B cell (primary cell): ENCODE measurements around the gene ETV6. TPM values are rescaled to one million over a fixed set of nuclear protein-coding genes. Genes with fewer than 3 reads are reported as not detected.

ENCODE experiments used
- ATAC-seq: fragments of 200-7000 bp; cut with Tn5 transposase; one replicate; pipeline ENCODE4 v1.10.0; 2021; ENCODE audit warnings: low read depth, mild to moderate bottlenecking, moderate number of reproducible peaks, moderate library complexity
- CTCF ChIA-PET: fragments of 350-600 bp; sonication (Branson Sonifier 250); formaldehyde crosslinking; loops from one replicate; lab custom pipeline; 2021; ENCODE audit warnings: antibody characterized with exemption, inconsistent platforms; lab: Charles Lee
- POLR2A ChIA-PET: fragments of 350-600 bp; sonication (Branson Sonifier 250); formaldehyde crosslinking; loops from one replicate; lab custom pipeline; 2021; ENCODE audit warnings: antibody characterized with exemption; lab: Charles Lee
- DNase-seq: peaks from one replicate; pipeline ENCODE4 v3.0.0; 2013
- H2AFZ ChIP-seq: 2 replicates; pipeline ENCODE4 v1.6.1; 2012; ENCODE audit warnings: mild to moderate bottlenecking, low read depth, low read length; ENCODE audit not compliant: insufficient read depth, poor library complexity, severe bottlenecking
- H3K27ac ChIP-seq, 2 donors: 1 replicate in 1 of 2; 2 replicates in 1 of 2; pipeline ENCODE4 v1.5.1; 2012 to 2013; ENCODE audit warnings: low read length in 2 of 2, mild to moderate bottlenecking in 2 of 2, moderate library complexity in 1 of 2
- H3K27me3 ChIP-seq, 4 experiments: fragments of 200-600 bp in 1 of 4; sonication (generic) in 1 of 4; replicated peaks in 1 of 4; 1 replicate in 2 of 4; 2 replicates in 2 of 4; pipeline versions ENCODE4 v1.6.1 to v1.7.0; 2013 to 2016; ENCODE audit warnings: low read length in 3 of 4, mild to moderate bottlenecking in 2 of 4, mixed read lengths in 1 of 4, moderate library complexity in 1 of 4; ENCODE audit not compliant: insufficient read depth in 4 of 4, control insufficient read depth in 3 of 4; ENCODE audit errors: control extremely low read depth in 1 of 4
- H3K36me3 ChIP-seq, 2 experiments: replicated peaks in 1 of 2; 1 replicate in 1 of 2; 2 replicates in 1 of 2; pipeline versions ENCODE4 v1.6.1 to v1.7.1; 2013; ENCODE audit warnings: low read length in 1 of 2; ENCODE audit not compliant: insufficient read depth in 2 of 2, control insufficient read depth in 1 of 2; ENCODE audit errors: control extremely low read depth in 1 of 2, extremely low read depth in 1 of 2
- H3K4me1 ChIP-seq, 2 donors: fragments of 200-600 bp in 1 of 2; sonication (generic) in 1 of 2; 1 replicate in 1 of 2; 2 replicates in 1 of 2; pipeline versions ENCODE4 v1.5.1 to v1.6.1; 2013 to 2017; ENCODE audit warnings: low read length in 2 of 2; ENCODE audit not compliant: control insufficient read depth in 2 of 2, insufficient read depth in 2 of 2
- H3K4me2 ChIP-seq: replicated peaks from 2 replicates; pipeline ENCODE3; 2012; ENCODE audit warnings: mild to moderate bottlenecking, low read depth, low read length; ENCODE audit not compliant: poor library complexity, severe bottlenecking
- H3K4me3 ChIP-seq, 5 experiments: fragments of 200-600 bp in 1 of 5; sonication (generic) in 1 of 5; 1 replicate in 3 of 5; 2 replicates in 2 of 5; pipeline versions ENCODE4 v1.5.1 to v1.7.0; 2011 to 2016; ENCODE audit warnings: low read length in 4 of 5, mild to moderate bottlenecking in 4 of 5, low read depth in 2 of 5, control low read depth in 1 of 5, moderate library complexity in 1 of 5; ENCODE audit not compliant: insufficient read depth in 1 of 5; ENCODE audit errors: control extremely low read depth in 1 of 5, extremely low read depth in 1 of 5
- H3K79me2 ChIP-seq: fragments of 200-600 bp; sonication (generic); one replicate; pipeline ENCODE4 v1.6.0; 2016; ENCODE audit warnings: low read length; ENCODE audit not compliant: control insufficient read depth, insufficient read depth
- H3K9ac ChIP-seq: fragments of 200-600 bp; sonication (generic); 2 replicates; pipeline ENCODE4 v1.6.1; 2017; ENCODE audit warnings: mild to moderate bottlenecking, low read length, moderate library complexity
- H3K9me3 ChIP-seq, 3 donors: one replicate each; pipeline versions ENCODE4 v1.6.1 to v1.7.1; 2013; ENCODE audit warnings: low read length in 2 of 3; ENCODE audit not compliant: control insufficient read depth in 2 of 3, insufficient read depth in 1 of 3; ENCODE audit errors: control extremely low read depth in 1 of 3
- H4K20me1 ChIP-seq: 2 replicates; pipeline ENCODE4 v1.6.0; 2012; ENCODE audit warnings: mild to moderate bottlenecking, low read length; ENCODE audit not compliant: insufficient read depth, control insufficient read depth, poor library complexity, severe bottlenecking
- H3K27ac Mint-ChIP-seq: one replicate; pipeline ENCODE4 v1.8.0; 2021; ENCODE audit warnings: mixed read lengths
- H3K27me3 Mint-ChIP-seq: one replicate; pipeline ENCODE4 v1.8.0; 2021; ENCODE audit warnings: mixed read lengths
- H3K4me1 Mint-ChIP-seq: one replicate; pipeline ENCODE4 v1.8.0; 2021; ENCODE audit warnings: mixed read lengths
- H3K4me3 Mint-ChIP-seq: one replicate; pipeline ENCODE4 v1.8.0; 2021; ENCODE audit warnings: mixed read lengths
- H3K9me3 Mint-ChIP-seq: one replicate; pipeline ENCODE4 v1.8.0; 2022; ENCODE audit warnings: mixed read lengths; ENCODE audit not compliant: insufficient read depth
- EZH2 ChIP-seq: IDR thresholded peaks from 2 replicates; pipeline ENCODE4 v1.6.1; 2012; ENCODE audit warnings: borderline replicate concordance, low read depth, mild to moderate bottlenecking, moderate library complexity, low read length; ENCODE audit not compliant: insufficient read depth, poor library complexity, severe bottlenecking
- WGBS: methylation state at CpG from one replicate; pipeline ENCODE4 v1.1.5; 2013; ENCODE audit warnings: missing lambda C conversion rate; ENCODE audit not compliant: insufficient coverage; 5-methylcytosine and 5-hydroxymethylcytosine counted together
- intact Hi-C: fragments of 100-400 bp; cut with micrococcal nuclease; formaldehyde crosslinking; loops from one replicate; pipeline ENCODE4 v1.10.0; 2022
- polyA plus RNA-seq: library from polyadenylated mRNA; depleted of rRNA; stranded (reverse); fragments of >200 nt; gene quantifications from 2 replicates; pipeline ENCODE4 v1.2.3, GENCODE V29; 2012
- total RNA-seq, 2 donors: library from RNA; stranded (reverse); fragments of 120-200 nt in 1 of 2; gene quantifications; 1 replicate in 1 of 2; 2 replicates in 1 of 2; pipeline versions ENCODE4 v1.2.3 to v1.2.4, GENCODE V29; 2013 to 2022
- TF ChIP-seq, protein P1 (sequence below): fragments of 200-600 bp; IDR thresholded peaks from one replicate; pipeline ENCODE4 v1.8.0; 2022; ENCODE audit warnings: antibody characterized with exemption, mild to moderate bottlenecking

Gene ETV6
- total and polyA plus RNA-seq, 2 donors (not counting 1 experiment from before 2014, with no cell fraction given) = 17.4 to 123 TPM

DNA sequence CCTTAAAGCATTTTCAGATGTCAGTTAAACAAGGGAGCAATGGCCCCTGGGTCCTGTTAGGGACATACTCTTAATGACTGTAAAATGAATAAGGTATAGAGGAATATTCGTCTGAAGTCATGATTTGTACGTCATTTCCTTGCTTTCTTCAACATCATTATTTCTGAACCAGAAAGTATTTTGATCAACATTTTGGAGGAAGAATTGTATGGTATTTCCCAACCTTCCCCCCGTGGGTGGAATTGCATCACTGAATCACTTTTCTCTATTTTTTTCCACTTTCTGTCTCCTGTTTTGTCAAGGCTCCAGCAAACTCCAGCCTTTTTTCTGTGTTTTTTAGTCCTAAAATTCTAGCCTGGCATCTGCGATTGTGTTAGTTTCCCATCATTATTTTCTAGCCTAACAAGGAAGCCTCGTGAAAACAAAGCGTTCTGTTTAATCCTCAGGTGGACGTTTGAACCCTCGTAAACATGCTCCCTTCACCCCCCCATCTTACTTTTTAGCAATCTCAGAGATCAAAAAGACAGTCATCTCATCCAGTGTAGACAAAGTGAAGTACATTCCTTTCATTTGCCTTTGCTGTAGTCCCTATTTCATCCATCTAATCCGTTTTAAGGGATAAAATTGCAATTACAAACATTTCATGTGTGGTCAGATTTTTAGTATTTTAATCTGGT is 62.3 kb downstream of the ETV6 start:
- no peak overlapping the region for H3K27ac Mint-ChIP-seq
- H3K9me3 Mint-ChIP-seq = no peaks in the 10 kb centered on the region
- peaks cover 94% of the 10 kb centered on the region for H3K79me2 ChIP-seq
- no peak overlapping the region for H3K4me3 Mint-ChIP-seq
- H2AFZ ChIP-seq = no peak overlapping the region
- no peak overlapping the region for H3K4me2 ChIP-seq
- DNase-seq (no peak), ATAC-seq (no peak)
- H3K4me3 ChIP-seq = no peak overlapping the region
- peaks cover 71% of the 10 kb centered on the region for H4K20me1 ChIP-seq
- intact Hi-C loops = no loop called here
- H3K36me3 ChIP-seq = peaks cover under 1 to 18% of the 10 kb centered on the region in 2 experiments
- ChIA-PET POLR2A (no interaction called here), CTCF (no interaction called here)
- H3K4me1 Mint-ChIP-seq = peaks cover 30% of the 10 kb centered on the region
- no peaks in the 10 kb centered on the region for H3K9me3 ChIP-seq
- 95% methylated on average over 5 of the region's 9 CpGs for WGBS
- no peaks in the 10 kb centered on the region for H3K4me1 ChIP-seq
- no peaks in the 10 kb centered on the region for H3K27me3 Mint-ChIP-seq
- no peaks in the 10 kb centered on the region for H3K27me3 ChIP-seq
- TF ChIP-seq, protein P1, sequence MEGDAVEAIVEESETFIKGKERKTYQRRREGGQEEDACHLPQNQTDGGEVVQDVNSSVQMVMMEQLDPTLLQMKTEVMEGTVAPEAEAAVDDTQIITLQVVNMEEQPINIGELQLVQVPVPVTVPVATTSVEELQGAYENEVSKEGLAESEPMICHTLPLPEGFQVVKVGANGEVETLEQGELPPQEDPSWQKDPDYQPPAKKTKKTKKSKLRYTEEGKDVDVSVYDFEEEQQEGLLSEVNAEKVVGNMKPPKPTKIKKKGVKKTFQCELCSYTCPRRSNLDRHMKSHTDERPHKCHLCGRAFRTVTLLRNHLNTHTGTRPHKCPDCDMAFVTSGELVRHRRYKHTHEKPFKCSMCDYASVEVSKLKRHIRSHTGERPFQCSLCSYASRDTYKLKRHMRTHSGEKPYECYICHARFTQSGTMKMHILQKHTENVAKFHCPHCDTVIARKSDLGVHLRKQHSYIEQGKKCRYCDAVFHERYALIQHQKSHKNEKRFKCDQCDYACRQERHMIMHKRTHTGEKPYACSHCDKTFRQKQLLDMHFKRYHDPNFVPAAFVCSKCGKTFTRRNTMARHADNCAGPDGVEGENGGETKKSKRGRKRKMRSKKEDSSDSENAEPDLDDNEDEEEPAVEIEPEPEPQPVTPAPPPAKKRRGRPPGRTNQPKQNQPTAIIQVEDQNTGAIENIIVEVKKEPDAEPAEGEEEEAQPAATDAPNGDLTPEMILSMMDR = no peak
- no peak for TF ChIP-seq EZH2
- H3K27ac ChIP-seq = no peak overlapping the region
- no peak overlapping the region for H3K9ac ChIP-seq

GRCh38 chr12:11712491-11712890 is 63.0 kb downstream of the ETV6 start:
- no peaks in the 10 kb centered on the region for H3K4me1 ChIP-seq
- no peak overlapping the region for H3K27ac ChIP-seq
- TF ChIP-seq, protein P1 = no peak
- TF ChIP-seq EZH2 = no peak
- H3K9ac ChIP-seq = no peak overlapping the region
- ChIA-PET POLR2A (no interaction called here), CTCF (no interaction called here)
- Mint-ChIP-seq H3K9me3 (no peaks in the 10 kb centered on the region), H3K4me1 (peaks cover 32% of the 10 kb centered on the region), H3K27me3 (no peaks in the 10 kb centered on the region), H3K4me3 (no peak overlapping the region), H3K27ac (no peak overlapping the region)
- peaks cover 96% of the 10 kb centered on the region for H3K79me2 ChIP-seq
- DNase-seq = no peak
- ATAC-seq = no peak
- H2AFZ ChIP-seq = no peak overlapping the region
- no peak overlapping the region for H3K4me2 ChIP-seq
- intact Hi-C loops = no loop called here
- no peaks in the 10 kb centered on the region for H3K9me3 ChIP-seq
- peaks cover 1 to 17% of the 10 kb centered on the region in 2 experiments for H3K36me3 ChIP-seq
- peaks cover 73% of the 10 kb centered on the region for H4K20me1 ChIP-seq
- 96% methylated on average over 6 of the region's 6 CpGs for WGBS
- no peaks in the 10 kb centered on the region for H3K27me3 ChIP-seq
- H3K4me3 ChIP-seq = no peak overlapping the region
